Osteocyte (in vitro differentiated cells): ENCODE results near the gene RNU7-1. TPM values are rescaled to one million over a fixed set of nuclear protein-coding genes. Genes with fewer than 3 reads are reported as not detected.
A peak's percentile ranks its signal among the peaks of the same experiment; 100 is the strongest.

Experiments
- DNase-seq: peaks from one replicate; pipeline ENCODE4 v3.0.0; 2021; ENCODE audit warnings: mixed read lengths; ENCODE audit not compliant: unreplicated experiment; ENCODE audit errors: extremely low spot score
- H3K27ac Mint-ChIP-seq: one replicate; pipeline ENCODE4 v1.8.0; 2021; ENCODE audit warnings: mild to moderate bottlenecking, mixed read lengths; ENCODE audit not compliant: unreplicated experiment
- H3K27me3 Mint-ChIP-seq: one replicate; pipeline ENCODE4 v1.8.0; 2021; ENCODE audit warnings: mixed read lengths; ENCODE audit not compliant: unreplicated experiment
- H3K36me3 Mint-ChIP-seq: one replicate; pipeline ENCODE4 v1.8.0; 2021; ENCODE audit warnings: mixed read lengths; ENCODE audit not compliant: unreplicated experiment
- H3K4me1 Mint-ChIP-seq: one replicate; pipeline ENCODE4 v1.8.0; 2021; ENCODE audit warnings: mixed read lengths; ENCODE audit not compliant: unreplicated experiment
- H3K4me3 Mint-ChIP-seq: one replicate; pipeline ENCODE4 v1.8.0; 2021; ENCODE audit warnings: mild to moderate bottlenecking, moderate library complexity, mixed read lengths; ENCODE audit not compliant: unreplicated experiment
- H3K9me3 Mint-ChIP-seq: one replicate; pipeline ENCODE4 v1.8.0; 2021; ENCODE audit warnings: mixed read lengths; ENCODE audit not compliant: unreplicated experiment
- total RNA-seq: library from RNA; stranded (reverse); gene quantifications from 2 replicates; pipeline ENCODE4 v1.2.1, GENCODE V29; 2021
- TF ChIP-seq, protein P1 (sequence below): fragments of 200-600 bp; sonication (generic); IDR thresholded peaks from 2 replicates; pipeline ENCODE4 v1.5.0; 2021; ENCODE audit warnings: antibody characterized with exemption, mild to moderate bottlenecking, moderate library complexity

Gene RNU7-1
- total RNA-seq, 1 donor from 2014 or later, result not detected

DNA sequence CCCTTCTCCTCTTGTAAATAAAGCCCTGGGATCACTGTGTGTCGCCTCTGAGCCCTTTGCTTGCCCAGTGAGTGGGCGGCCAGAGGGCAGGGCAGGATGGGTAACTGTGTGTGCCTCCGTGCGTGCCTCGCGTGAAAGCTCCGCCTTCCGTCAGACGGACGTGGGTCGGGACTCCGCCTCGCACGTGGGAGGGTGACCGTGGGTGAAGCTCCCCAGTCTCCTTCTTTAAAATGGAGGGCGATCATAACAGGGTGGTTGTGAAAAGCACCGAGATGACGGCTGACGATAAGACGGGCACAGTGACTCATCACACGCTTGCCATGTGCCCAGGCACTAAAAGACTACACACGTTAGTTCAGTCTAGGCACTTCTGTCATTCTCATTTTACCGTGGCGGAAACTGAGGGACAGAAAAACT, 17.7 kb downstream of the RNU7-1 start:
- Mint-ChIP-seq H3K36me3 (peaks cover 10% of the 10 kb centered on the region), H3K9me3 (no peaks in the 10 kb centered on the region), H3K4me1 (peaks cover 18% of the 10 kb centered on the region), H3K27ac (peak overlapping the region; percentile 90), H3K4me3 (no peak overlapping the region), H3K27me3 (no peaks in the 10 kb centered on the region)
- TF ChIP-seq, protein P1, sequence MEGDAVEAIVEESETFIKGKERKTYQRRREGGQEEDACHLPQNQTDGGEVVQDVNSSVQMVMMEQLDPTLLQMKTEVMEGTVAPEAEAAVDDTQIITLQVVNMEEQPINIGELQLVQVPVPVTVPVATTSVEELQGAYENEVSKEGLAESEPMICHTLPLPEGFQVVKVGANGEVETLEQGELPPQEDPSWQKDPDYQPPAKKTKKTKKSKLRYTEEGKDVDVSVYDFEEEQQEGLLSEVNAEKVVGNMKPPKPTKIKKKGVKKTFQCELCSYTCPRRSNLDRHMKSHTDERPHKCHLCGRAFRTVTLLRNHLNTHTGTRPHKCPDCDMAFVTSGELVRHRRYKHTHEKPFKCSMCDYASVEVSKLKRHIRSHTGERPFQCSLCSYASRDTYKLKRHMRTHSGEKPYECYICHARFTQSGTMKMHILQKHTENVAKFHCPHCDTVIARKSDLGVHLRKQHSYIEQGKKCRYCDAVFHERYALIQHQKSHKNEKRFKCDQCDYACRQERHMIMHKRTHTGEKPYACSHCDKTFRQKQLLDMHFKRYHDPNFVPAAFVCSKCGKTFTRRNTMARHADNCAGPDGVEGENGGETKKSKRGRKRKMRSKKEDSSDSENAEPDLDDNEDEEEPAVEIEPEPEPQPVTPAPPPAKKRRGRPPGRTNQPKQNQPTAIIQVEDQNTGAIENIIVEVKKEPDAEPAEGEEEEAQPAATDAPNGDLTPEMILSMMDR, result no peak
- DNase-seq, result no peak

DNA sequence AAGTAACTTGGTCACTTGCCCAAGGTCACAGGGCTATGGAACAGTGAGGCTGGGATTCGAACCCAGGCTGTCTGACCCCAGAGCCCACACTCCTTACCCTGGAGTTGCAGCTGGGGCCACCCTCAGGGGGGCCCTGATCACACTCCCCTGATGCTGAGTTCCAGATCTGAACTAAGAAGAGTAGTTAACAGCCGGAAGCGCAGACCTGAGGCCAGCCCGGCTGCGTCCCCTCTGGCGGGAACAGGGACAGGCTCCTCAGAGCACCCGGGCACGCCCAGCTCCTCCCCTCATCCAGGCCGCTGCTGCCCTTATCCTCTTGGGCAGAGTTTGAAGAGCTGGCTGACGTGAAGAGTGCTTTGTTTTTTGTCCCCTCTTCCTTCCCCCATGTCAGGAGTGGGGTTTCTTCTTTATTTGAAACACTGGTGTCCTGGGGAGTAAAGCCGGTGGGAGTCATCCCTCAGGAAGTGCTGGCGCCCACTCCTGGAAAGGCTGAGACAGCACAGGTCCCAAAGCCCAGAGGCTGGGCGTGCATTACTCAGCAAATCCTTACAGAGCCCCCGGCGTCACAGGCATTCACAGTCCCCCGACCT, 18.2 kb downstream of the RNU7-1 start:
- Mint-ChIP-seq H3K4me3 (peak overlapping the region; percentile 59), H3K27ac (peak overlapping the region; percentile 90), H3K27me3 (no peaks in the 10 kb centered on the region), H3K36me3 (peaks cover 13% of the 10 kb centered on the region), H3K9me3 (no peaks in the 10 kb centered on the region), H3K4me1 (peaks cover 18% of the 10 kb centered on the region)
- TF ChIP-seq, protein P1, result peak; percentile 60
- DNase-seq, result no peak

- no peaks in the 10 kb centered on the region for H3K27me3 Mint-ChIP-seq
- peak overlapping the region; percentile 90 for H3K27ac Mint-ChIP-seq
- H3K4me3 Mint-ChIP-seq, result peak overlapping the region; percentile 59
- H3K4me1 Mint-ChIP-seq, result peaks cover 18% of the 10 kb centered on the region
- no peak for DNase-seq
- TF ChIP-seq, protein P1, result no peak
- no peaks in the 10 kb centered on the region for H3K9me3 Mint-ChIP-seq
- peaks cover 13% of the 10 kb centered on the region for H3K36me3 Mint-ChIP-seq
Observed at GRCh38 chr12:6962285-6963015, 18.8 kb downstream of the RNU7-1 start.

GRCh38 chr12:6963016-6963731, 19.6 kb downstream of the RNU7-1 start:
- Mint-ChIP-seq H3K27me3 (no peaks in the 10 kb centered on the region), H3K27ac (no peak overlapping the region), H3K36me3 (peaks cover 13% of the 10 kb centered on the region), H3K9me3 (no peaks in the 10 kb centered on the region), H3K4me3 (no peak overlapping the region), H3K4me1 (peaks cover 18% of the 10 kb centered on the region)
- TF ChIP-seq, protein P1, result no peak
- DNase-seq, result no peak
